BJ (cell line): ENCODE results near the gene CELA2B. TPM values are rescaled to one million over a fixed set of nuclear protein-coding genes. Genes with fewer than 3 reads are reported as not detected.
"Not testable (repeated sequence)": the region's sequence is repeated elsewhere in the genome, so short reads cannot be mapped to it uniquely, and the experiment has no call there.

Experiments
- CTCF ChIA-PET: fragments of 350-600 bp; formaldehyde crosslinking; extraction: SDS; loops from one replicate; lab custom pipeline; 2021; ENCODE audit warnings: antibody characterized with exemption, inconsistent platforms; lab: Yijun Ruan, JAX
- POLR2A ChIA-PET: fragments of 300-600 bp; sonication (Branson Sonifier 250); formaldehyde crosslinking; extraction: SDS; loops from one replicate; lab custom pipeline; 2021; ENCODE audit warnings: antibody characterized with exemption; lab: Charles Lee
- DNase-seq: peaks from one replicate; pipeline ENCODE4 v3.0.0-alpha.2; 2011; ENCODE audit warnings: low read depth
- H3K27me3 ChIP-seq: 2 replicates; pipeline ENCODE4 v1.6.0; 2011; ENCODE audit warnings: low read length; ENCODE audit not compliant: control insufficient read depth, insufficient read depth
- H3K36me3 ChIP-seq: 2 replicates; pipeline ENCODE4 v1.5.1; 2011; ENCODE audit warnings: low read length; ENCODE audit not compliant: control insufficient read depth, insufficient read depth
- H3K4me3 ChIP-seq: 2 replicates; pipeline ENCODE4 v1.5.1; 2011; ENCODE audit warnings: low read depth, mild to moderate bottlenecking, control low read depth, low read length
- CTCF ChIP-seq: IDR thresholded peaks from 2 replicates; pipeline ENCODE4 v1.5.1; 2011; ENCODE audit warnings: low read depth, mild to moderate bottlenecking, control low read depth, inconsistent platforms, low read length, moderate library complexity; ENCODE audit not compliant: insufficient read depth
- polyA plus RNA-seq: library from polyadenylated mRNA; depleted of rRNA; stranded (reverse); fragments of >200 nt; gene quantifications from 2 replicates; pipeline ENCODE4 v1.2.3, GENCODE V29; 2011

The CELA2B gene
- polyA plus RNA-seq, 1 experiment: not detected

GRCh38 chr1:15465674-15466073 is 10.2 kb upstream of the CELA2B start:
- Histone ChIP-seq H3K4me3 (no peak overlapping the region), H3K27me3 (no peaks in the 10 kb centered on the region), H3K36me3 (no peaks in the 10 kb centered on the region)
- no peak for DNase-seq
- TF ChIP-seq CTCF: no peak
- POLR2A ChIA-PET: no interaction called here
- CTCF ChIA-PET: no interaction called here

GRCh38 chr1:15466955-15467625 is 8.8 kb upstream of the CELA2B start:
- H3K4me3 ChIP-seq, DNase-seq, POLR2A ChIA-PET, H3K27me3 ChIP-seq, H3K36me3 ChIP-seq, CTCF ChIA-PET: not testable (repeated sequence)

- no peaks in the 10 kb centered on the region for H3K27me3 ChIP-seq
- ChIA-PET POLR2A (no interaction called here), CTCF (no interaction called here)
- DNase-seq: no peak
- TF ChIP-seq CTCF: no peak
- no peak overlapping the region for H3K4me3 ChIP-seq
- no peaks in the 10 kb centered on the region for H3K36me3 ChIP-seq
Observed at GRCh38 chr1:15468145-15468544, 7.8 kb upstream of the CELA2B start.

- Histone ChIP-seq H3K4me3 (no peak overlapping the region), H3K27me3 (no peaks in the 10 kb centered on the region), H3K36me3 (no peaks in the 10 kb centered on the region)
- ChIA-PET CTCF (interaction anchor here (0.9 kb wide), 1 partner anchor 60 kb away, joined by 3 read pairs; no protein-coding TSS in a partner anchor), POLR2A (no interaction called here)
- TF ChIP-seq CTCF: no peak
- DNase-seq: no peak
Observed at GRCh38 chr1:15469361-15469760, 6.5 kb upstream of the CELA2B start.

GRCh38 chr1:15469821-15470448 is 6.0 kb upstream of the CELA2B start:
- CTCF ChIA-PET: interaction anchor here (0.9 kb wide), 1 partner anchor 59 kb away, joined by 3 read pairs; no protein-coding TSS in a partner anchor
- POLR2A ChIA-PET, H3K36me3 ChIP-seq, H3K4me3 ChIP-seq, DNase-seq, H3K27me3 ChIP-seq: not testable (repeated sequence)

- DNase-seq, H3K4me3 ChIP-seq, POLR2A ChIA-PET, H3K27me3 ChIP-seq, H3K36me3 ChIP-seq, CTCF ChIA-PET: not testable (repeated sequence)
Observed at GRCh38 chr1:15471067-15471466, 4.8 kb upstream of the CELA2B start.

- H3K36me3 ChIP-seq, POLR2A ChIA-PET, CTCF ChIA-PET: not testable (repeated sequence)
Observed at GRCh38 chr1:15471723-15472122, 4.2 kb upstream of the CELA2B start.

More at GRCh38 chr1:15471723-15472122, 4.2 kb upstream of the CELA2B start:
- not testable (repeated sequence) for H3K27me3 ChIP-seq, DNase-seq, H3K4me3 ChIP-seq
